Activated CD8-positive, alpha-beta memory T cell treated with anti-CD3 and anti-CD28 coated beads, Interleukin-2, amount 10 ng/mL, durations not matched to agents 7 days and 5 days (primary cell): ENCODE measurements around the gene XIRP2. TPM values are rescaled to one million over a fixed set of nuclear protein-coding genes. Genes with fewer than 3 reads are reported as not detected.
"Not testable (repeated sequence)": the region's sequence is repeated elsewhere in the genome, so short reads cannot be mapped to it uniquely, and the experiment has no call there.

Source experiments
- ATAC-seq: fragments of 150-1000 bp; cut with Tn5 transposase; one replicate; pipeline ENCODE4 v1.10.0; 2021; ENCODE audit warnings: moderate library complexity
- CTCF ChIA-PET: fragments of 350-600 bp; sonication (Branson Sonifier 250); formaldehyde crosslinking; loops from one replicate; lab custom pipeline; 2021; ENCODE audit warnings: antibody characterized with exemption; lab: Charles Lee
- DNase-seq: peaks from one replicate; pipeline ENCODE4 v3.0.0-alpha.2; 2020
- H3K27ac Mint-ChIP-seq: one replicate; pipeline ENCODE4 v1.8.0; 2021; ENCODE audit warnings: mild to moderate bottlenecking, mixed read lengths
- H3K27me3 Mint-ChIP-seq: one replicate; pipeline ENCODE4 v1.8.0; 2021; ENCODE audit warnings: mixed read lengths
- H3K36me3 Mint-ChIP-seq: one replicate; pipeline ENCODE4 v1.8.0; 2021; ENCODE audit warnings: mild to moderate bottlenecking, mixed read lengths
- H3K4me1 Mint-ChIP-seq: one replicate; pipeline ENCODE4 v1.8.0; 2021; ENCODE audit warnings: mixed read lengths
- H3K4me3 Mint-ChIP-seq: one replicate; pipeline ENCODE4 v1.8.0; 2021; ENCODE audit warnings: mild to moderate bottlenecking, moderate library complexity, mixed read lengths
- H3K9me3 Mint-ChIP-seq: one replicate; pipeline ENCODE4 v1.8.0; 2022; ENCODE audit warnings: low read depth, mixed read lengths
- total RNA-seq, 2 experiments: library from RNA; stranded (reverse); gene quantifications; one replicate each; pipeline ENCODE4 v1.2.3, GENCODE V29; 2021

Gene XIRP2
- total RNA-seq, 2 experiments from 2014 or later: not detected

DNA sequence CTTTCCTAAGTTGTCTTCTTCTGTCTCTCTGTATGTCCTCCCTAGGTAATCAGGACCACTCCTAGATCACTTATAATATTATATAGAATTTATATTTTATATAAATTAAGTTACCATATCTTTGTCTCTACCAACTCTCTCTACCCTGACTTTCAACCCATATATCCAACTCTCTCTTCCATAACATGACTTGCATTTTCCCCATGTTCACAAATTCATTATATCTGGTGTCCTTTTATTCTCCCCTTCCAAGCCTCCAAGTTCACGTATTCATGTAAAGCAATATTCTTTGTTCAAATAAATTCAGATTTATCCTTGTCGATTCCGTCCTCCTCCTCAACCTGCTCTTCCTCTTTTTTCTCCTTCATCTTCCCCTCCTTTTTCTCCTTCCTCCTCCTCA is 127.5 kb downstream of the XIRP2 start:
- Mint-ChIP-seq H3K4me3 (no peak overlapping the region), H3K27ac (no peak overlapping the region)
- CTCF ChIA-PET: no interaction called here

DNA sequence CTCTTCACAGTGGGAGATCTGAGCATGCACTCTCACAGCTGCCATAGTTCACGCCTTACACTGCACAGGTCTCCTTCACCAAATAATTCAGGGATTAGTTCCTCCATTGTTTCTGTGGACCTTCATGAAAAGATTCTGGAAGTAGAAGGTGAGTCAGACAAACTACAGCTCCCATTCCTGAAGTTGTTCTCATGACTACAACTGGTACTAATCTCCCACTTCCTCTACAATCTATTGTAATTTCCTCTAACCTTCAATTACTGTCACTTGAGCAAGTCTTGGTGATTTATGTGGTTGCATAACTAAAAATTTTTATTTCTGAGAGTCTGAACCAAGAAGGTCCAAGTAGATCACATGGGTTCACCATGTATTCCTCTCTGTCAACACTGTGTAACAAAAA is 128.7 kb downstream of the XIRP2 start:
- H3K27ac Mint-ChIP-seq: no peak overlapping the region
- H3K4me3 Mint-ChIP-seq: no peak overlapping the region
- no peaks in the 10 kb centered on the region for H3K27me3 Mint-ChIP-seq
- no peak for ATAC-seq
- peaks cover 4% of the 10 kb centered on the region for H3K9me3 Mint-ChIP-seq
- no peaks in the 10 kb centered on the region for H3K36me3 Mint-ChIP-seq
- DNase-seq: no peak
- H3K4me1 Mint-ChIP-seq: no peaks in the 10 kb centered on the region
- CTCF ChIA-PET: no interaction called here

More for the DNA sequence above, 127.5 kb downstream of the XIRP2 start:
- no peaks in the 10 kb centered on the region for H3K4me1 Mint-ChIP-seq
- peaks cover 4% of the 10 kb centered on the region for H3K9me3 Mint-ChIP-seq
- no peaks in the 10 kb centered on the region for H3K36me3 Mint-ChIP-seq
- DNase-seq (no peak), ATAC-seq (no peak)
- H3K27me3 Mint-ChIP-seq: no peaks in the 10 kb centered on the region

DNA sequence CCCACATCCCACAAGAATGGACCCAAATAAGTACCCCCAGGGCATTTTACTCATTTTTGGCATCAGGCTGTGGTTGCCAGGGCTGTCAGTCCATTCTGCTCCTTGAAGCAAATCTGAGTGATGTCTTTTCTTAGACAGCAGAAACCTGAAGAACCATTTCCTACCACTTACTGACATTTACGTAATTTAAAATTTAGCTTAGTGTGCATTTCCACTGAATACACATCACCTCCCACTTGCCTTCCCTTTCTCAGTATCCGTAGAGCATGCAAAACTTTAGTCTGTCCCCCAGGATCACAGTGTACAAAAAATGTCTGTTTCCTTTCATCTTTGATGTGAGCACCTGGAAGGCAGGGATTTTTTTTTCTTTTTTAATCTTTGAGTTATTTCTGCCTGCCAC is 130.3 kb downstream of the XIRP2 start:
- peaks cover 4% of the 10 kb centered on the region for H3K9me3 Mint-ChIP-seq
- no peak overlapping the region for H3K4me3 Mint-ChIP-seq
- CTCF ChIA-PET: no interaction called here
- H3K27ac Mint-ChIP-seq: no peak overlapping the region
- ATAC-seq (no peak), DNase-seq (no peak)
- no peaks in the 10 kb centered on the region for H3K4me1 Mint-ChIP-seq
- no peaks in the 10 kb centered on the region for H3K27me3 Mint-ChIP-seq
- no peaks in the 10 kb centered on the region for H3K36me3 Mint-ChIP-seq

DNA sequence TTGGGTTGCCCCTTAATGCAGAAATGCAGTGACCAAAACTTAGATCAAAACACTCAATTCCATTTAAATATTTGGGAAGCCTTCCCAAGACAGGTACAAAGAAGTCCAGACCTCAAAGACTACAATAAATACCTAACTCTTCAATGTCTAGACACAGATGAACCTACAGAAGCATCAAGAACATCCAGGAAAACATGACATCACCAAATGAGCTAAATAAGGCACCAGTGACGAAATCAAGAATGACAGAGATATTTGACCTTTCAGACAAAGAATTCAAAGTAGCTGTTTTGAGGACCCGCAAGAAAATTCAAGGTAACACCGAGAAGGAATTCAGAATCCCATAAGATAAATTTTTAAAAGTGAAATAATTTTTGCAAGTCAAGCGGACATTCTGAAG is 140.2 kb downstream of the XIRP2 start:
- no peaks in the 10 kb centered on the region for H3K4me1 Mint-ChIP-seq
- CTCF ChIA-PET: no interaction called here
- no peaks in the 10 kb centered on the region for H3K27me3 Mint-ChIP-seq
- no peaks in the 10 kb centered on the region for H3K36me3 Mint-ChIP-seq
- H3K9me3 Mint-ChIP-seq: peaks cover 9% of the 10 kb centered on the region
- no peak for ATAC-seq
- no peak for DNase-seq
- H3K27ac Mint-ChIP-seq: no peak overlapping the region
- H3K4me3 Mint-ChIP-seq: no peak overlapping the region

DNA sequence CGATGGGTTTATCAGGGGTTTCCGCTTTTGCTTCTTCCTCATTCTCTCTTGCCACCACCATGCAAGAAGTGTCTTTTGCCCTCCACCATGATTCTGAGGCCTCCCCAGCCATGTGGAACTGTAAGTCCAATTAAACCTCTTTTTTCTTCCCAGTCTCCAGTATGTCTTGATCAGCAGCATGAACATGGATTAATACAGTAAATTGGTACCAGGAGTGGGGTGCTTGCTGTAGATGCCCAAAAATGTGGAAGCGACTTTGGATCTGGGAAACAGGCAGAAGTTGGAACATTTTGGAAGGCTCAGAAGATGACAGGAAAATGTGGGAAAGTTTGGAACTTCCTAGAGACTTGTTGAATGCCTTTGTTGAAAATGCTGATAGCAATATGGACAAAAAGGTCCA is 146.7 kb downstream of the XIRP2 start:
- DNase-seq, H3K27me3 Mint-ChIP-seq, ATAC-seq, H3K27ac Mint-ChIP-seq, CTCF ChIA-PET, H3K4me3 Mint-ChIP-seq, H3K4me1 Mint-ChIP-seq, H3K36me3 Mint-ChIP-seq: not testable (repeated sequence)
- H3K9me3 Mint-ChIP-seq: peaks cover 14% of the 10 kb centered on the region

DNA sequence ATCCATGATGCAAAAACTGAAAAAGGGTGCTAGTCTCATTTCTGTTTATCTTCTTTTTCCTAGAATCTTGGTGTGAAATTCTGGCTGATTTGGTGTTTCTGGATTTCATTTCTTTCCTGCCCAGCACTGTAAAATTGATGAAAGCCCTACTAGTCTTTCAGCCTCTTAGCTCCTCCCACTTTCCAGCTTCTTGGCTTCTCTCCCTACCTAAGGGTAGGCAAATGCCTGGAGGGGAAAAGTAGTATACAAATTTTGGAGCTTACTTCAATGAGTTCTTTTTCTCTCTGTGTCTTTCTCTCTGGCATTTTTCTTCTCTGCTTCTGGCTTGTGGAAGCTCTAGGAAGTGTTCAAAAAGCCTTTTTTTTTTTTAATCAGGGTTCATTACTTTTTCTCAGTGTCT is 160.5 kb downstream of the XIRP2 start:
- DNase-seq (no peak), ATAC-seq (no peak)
- Mint-ChIP-seq H3K4me1 (no peaks in the 10 kb centered on the region), H3K36me3 (no peaks in the 10 kb centered on the region), H3K4me3 (no peak overlapping the region), H3K9me3 (peaks cover 4% of the 10 kb centered on the region), H3K27me3 (no peaks in the 10 kb centered on the region), H3K27ac (no peak overlapping the region)
- CTCF ChIA-PET: no interaction called here

DNA sequence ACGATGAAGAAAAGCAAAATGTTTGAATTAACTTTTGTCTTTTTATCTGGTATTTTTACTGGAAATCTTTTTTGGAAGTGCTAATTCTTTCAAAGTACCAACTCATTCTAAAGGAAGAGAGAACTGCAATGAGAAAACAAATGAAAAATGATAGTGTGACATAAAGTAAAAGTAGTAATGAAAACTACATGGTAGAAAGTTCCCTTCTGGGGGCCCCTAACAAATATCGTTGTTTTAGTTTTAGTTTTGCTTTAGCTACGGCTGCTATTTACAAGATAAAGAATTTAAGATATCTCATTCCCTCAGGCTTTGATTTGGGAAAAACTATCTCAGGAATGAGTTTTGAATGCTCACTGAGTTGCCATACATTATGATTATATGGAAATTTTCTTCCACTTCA is 161.4 kb downstream of the XIRP2 start:
- no peak overlapping the region for H3K27ac Mint-ChIP-seq
- DNase-seq (no peak), ATAC-seq (no peak)
- CTCF ChIA-PET: no interaction called here
- peaks cover 4% of the 10 kb centered on the region for H3K9me3 Mint-ChIP-seq
- no peaks in the 10 kb centered on the region for H3K27me3 Mint-ChIP-seq
- H3K4me1 Mint-ChIP-seq: no peaks in the 10 kb centered on the region
- no peak overlapping the region for H3K4me3 Mint-ChIP-seq
- H3K36me3 Mint-ChIP-seq: no peaks in the 10 kb centered on the region

DNA sequence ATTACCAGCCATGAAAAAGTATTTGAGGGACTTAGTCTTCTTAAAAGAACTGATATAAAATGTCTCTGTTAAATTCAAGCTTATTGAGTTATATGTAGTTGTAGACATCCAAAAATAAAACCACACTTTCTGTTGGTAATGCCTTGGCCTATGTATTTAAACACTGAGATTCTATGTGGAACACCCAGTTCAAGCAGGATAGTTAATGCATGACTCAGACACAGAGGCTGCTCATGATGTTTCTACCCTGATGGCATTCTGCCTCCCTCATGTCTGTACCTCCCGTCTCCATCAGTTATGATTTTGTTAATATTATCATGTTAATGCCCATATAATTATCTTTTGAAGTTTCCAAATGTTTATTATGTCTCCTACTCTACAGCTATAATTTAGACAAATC is 164.5 kb downstream of the XIRP2 start:
- H3K27ac Mint-ChIP-seq: no peak overlapping the region
- H3K4me1 Mint-ChIP-seq: no peaks in the 10 kb centered on the region
- H3K9me3 Mint-ChIP-seq: no peaks in the 10 kb centered on the region
- CTCF ChIA-PET: no interaction called here
- no peak for ATAC-seq
- no peaks in the 10 kb centered on the region for H3K36me3 Mint-ChIP-seq
- no peak for DNase-seq
- H3K27me3 Mint-ChIP-seq: no peaks in the 10 kb centered on the region
- H3K4me3 Mint-ChIP-seq: no peak overlapping the region

DNA sequence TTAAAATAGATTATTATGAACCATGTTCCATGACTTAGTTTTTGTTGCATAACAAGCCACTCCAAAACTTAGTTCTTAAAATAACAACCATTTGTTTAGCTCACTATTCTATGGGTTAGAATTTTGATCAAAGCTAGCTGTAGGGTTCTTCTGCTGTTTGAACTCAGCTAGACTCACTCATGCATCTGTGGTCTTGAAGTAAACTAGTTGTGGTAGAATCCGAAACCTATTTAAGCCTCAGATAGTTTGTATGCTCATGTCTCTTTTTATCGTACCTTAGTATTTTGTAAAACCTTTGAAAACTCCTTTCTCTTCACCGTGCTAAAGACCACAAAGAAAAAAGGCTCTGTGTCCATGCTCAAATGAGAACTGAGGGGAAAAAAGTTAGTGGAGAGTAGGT is 166.6 kb downstream of the XIRP2 start:
- Mint-ChIP-seq H3K4me3 (no peak overlapping the region), H3K4me1 (no peaks in the 10 kb centered on the region), H3K36me3 (no peaks in the 10 kb centered on the region), H3K27ac (no peak overlapping the region), H3K9me3 (no peaks in the 10 kb centered on the region), H3K27me3 (no peaks in the 10 kb centered on the region)
- ATAC-seq: no peak
- DNase-seq: no peak
- CTCF ChIA-PET: no interaction called here

DNA sequence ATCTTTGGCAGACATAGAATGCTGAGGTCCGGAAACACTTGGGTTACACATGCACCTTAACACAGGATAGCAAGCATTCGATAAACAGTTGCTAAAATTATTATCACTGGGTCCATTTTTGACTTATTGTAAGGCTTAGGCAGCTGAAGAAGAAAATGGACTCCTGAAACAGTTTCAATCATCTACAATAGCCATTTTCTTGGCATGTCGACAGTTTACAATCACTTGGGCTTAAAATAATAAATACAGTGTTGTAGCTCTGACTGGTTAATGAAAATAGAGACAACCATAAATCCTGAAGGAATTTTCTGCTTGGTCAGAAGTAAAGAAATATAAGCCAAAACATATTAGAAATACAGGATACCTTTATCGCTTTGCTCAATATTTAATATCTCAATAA is 169.2 kb downstream of the XIRP2 start:
- Mint-ChIP-seq H3K27ac (no peak overlapping the region), H3K27me3 (no peaks in the 10 kb centered on the region), H3K4me1 (no peaks in the 10 kb centered on the region), H3K9me3 (no peaks in the 10 kb centered on the region), H3K4me3 (no peak overlapping the region), H3K36me3 (no peaks in the 10 kb centered on the region)
- ATAC-seq (no peak), DNase-seq (no peak)
- CTCF ChIA-PET: no interaction called here

DNA sequence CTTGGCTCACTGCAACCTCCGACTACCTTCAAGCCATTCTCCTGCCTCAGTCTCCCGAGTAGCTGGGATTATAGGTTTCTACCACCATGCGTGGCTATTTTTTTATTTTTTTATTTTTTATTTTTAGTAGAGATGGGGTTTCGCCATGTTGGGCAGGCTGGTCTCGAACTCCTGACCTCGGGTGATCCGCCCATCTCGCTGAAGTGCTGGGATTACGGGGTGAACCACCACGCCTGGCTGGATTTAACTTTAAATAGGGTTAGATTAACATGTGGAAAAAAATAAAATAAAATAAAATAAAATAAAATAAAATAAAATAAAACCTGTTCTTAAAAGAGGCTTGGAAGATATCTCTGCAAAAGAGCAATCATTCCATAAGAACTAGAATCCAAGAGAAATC is 170.9 kb downstream of the XIRP2 start:
- no peaks in the 10 kb centered on the region for H3K27me3 Mint-ChIP-seq
- no peaks in the 10 kb centered on the region for H3K9me3 Mint-ChIP-seq
- ATAC-seq: no peak
- H3K4me3 Mint-ChIP-seq: no peak overlapping the region
- H3K36me3 Mint-ChIP-seq: no peaks in the 10 kb centered on the region
- no peaks in the 10 kb centered on the region for H3K4me1 Mint-ChIP-seq
- CTCF ChIA-PET: no interaction called here
- DNase-seq: no peak
- no peak overlapping the region for H3K27ac Mint-ChIP-seq

DNA sequence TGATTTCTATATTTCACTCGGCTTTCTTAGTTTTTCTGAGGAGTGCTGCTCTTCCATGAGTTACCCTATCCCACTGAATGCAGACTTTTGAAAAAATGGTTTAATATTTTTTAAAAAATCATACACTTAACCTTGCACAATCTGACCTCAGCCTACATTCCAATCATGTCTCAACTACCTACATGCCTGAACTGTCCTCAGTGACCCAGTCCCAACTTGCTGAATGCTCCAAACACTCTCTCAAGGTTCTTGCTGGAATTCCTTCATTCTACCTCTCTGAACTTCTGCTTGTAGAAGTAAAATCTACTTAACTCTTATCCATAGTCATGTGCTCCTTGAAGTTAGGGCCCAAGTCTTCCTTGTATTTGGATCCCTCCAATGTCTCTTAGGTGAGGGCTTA is 181.6 kb downstream of the XIRP2 start:
- DNase-seq (no peak), ATAC-seq (no peak)
- Mint-ChIP-seq H3K4me1 (no peaks in the 10 kb centered on the region), H3K4me3 (no peak overlapping the region), H3K27me3 (no peaks in the 10 kb centered on the region), H3K36me3 (no peaks in the 10 kb centered on the region), H3K27ac (no peak overlapping the region), H3K9me3 (peaks cover 4% of the 10 kb centered on the region)
- CTCF ChIA-PET: no interaction called here

DNA sequence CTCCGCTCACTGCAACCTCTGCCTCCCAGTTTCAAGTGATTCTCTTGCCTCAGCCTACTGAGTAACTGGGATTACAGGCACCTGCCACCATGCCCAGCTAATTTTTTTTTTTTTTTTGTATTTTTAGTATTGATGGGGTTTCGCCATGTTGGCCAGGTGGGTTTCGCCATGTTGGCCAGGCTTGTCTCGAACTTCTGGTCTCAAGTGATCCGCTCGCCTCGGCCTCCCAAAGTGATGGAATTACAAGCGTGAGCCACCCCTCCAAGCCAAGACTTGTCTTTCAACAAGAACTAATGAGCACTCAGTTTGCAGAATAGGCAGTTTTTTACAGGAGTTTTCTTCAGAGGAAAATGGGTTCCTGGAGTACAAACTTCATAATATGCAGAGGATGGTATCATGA is 187.4 kb downstream of the XIRP2 start:
- H3K27me3 Mint-ChIP-seq, H3K4me3 Mint-ChIP-seq, CTCF ChIA-PET, H3K9me3 Mint-ChIP-seq, ATAC-seq, DNase-seq, H3K36me3 Mint-ChIP-seq, H3K4me1 Mint-ChIP-seq, H3K27ac Mint-ChIP-seq: not testable (repeated sequence)

DNA sequence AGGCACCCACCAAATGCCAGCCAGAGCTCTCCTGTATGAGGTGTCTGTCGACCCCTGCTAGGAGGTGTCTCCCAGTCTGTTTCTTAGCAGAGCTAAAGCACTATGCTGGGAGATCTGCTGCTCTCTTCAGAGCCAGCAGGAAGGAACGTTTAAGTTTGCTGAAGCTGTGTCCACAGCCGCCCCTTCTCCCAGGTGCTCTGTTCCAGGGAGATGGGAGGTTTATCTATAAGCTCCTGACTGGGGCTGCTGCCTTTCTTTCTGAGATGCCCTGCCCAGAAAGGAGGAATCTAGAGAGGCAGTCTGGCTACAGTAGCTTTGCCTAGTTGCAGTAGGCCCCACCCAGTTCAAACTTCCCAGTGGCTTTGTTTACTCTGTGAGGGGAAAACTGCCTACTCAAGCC is 210.7 kb downstream of the XIRP2 start:
- H3K4me1 Mint-ChIP-seq, H3K9me3 Mint-ChIP-seq, H3K27ac Mint-ChIP-seq, H3K36me3 Mint-ChIP-seq, DNase-seq, CTCF ChIA-PET, H3K27me3 Mint-ChIP-seq, ATAC-seq, H3K4me3 Mint-ChIP-seq: not testable (repeated sequence)

DNA sequence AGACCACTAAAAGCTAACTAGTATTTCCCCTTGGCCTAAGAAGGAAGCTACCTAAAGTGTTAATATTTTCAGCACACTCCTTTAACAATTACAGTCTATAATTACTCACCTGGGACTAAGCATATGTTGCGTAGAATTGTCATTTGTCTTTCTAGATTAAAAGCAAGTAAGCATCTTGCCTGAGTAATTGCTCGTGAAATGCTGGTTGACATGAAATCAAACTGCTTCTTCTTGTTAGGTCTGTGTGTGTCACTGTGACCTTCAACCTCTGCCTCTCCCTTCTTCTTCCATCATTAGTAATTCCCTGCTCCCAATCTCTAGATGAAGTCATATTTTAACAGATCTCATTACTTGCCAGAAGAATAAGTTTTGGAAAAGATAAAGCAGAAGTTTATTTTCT is 212.2 kb downstream of the XIRP2 start:
- H3K9me3 Mint-ChIP-seq: peaks cover 6% of the 10 kb centered on the region
- DNase-seq (no peak), ATAC-seq (no peak)
- CTCF ChIA-PET: no interaction called here
- no peak overlapping the region for H3K27ac Mint-ChIP-seq
- no peak overlapping the region for H3K4me3 Mint-ChIP-seq
- H3K36me3 Mint-ChIP-seq: no peaks in the 10 kb centered on the region
- H3K27me3 Mint-ChIP-seq: no peaks in the 10 kb centered on the region
- H3K4me1 Mint-ChIP-seq: no peaks in the 10 kb centered on the region
